OCI-LY1 (cell line): ENCODE data around the gene SZT2.

Experiments
- H2AFZ ChIP-seq: fragments of 200-600 bp; sonication (generic), shearing (Covaris generic); 2 replicates; pipeline ENCODE4 v1.6.0; 2014; ENCODE audit warnings: antibody characterized with exemption, mild to moderate bottlenecking, low read length
- H3F3A ChIP-seq: fragments of 200-600 bp; sonication (generic), shearing (Covaris generic); 2 replicates; pipeline ENCODE4 v1.6.0; 2014; ENCODE audit warnings: mild to moderate bottlenecking, antibody characterized with exemption, low read length, moderate library complexity; ENCODE audit not compliant: insufficient read depth
- H3K27ac ChIP-seq: fragments of 200-600 bp; sonication (generic); 2 replicates; pipeline ENCODE4 v1.5.1; 2014; ENCODE audit warnings: low read length, mixed run types, mild to moderate bottlenecking, low read depth; ENCODE audit not compliant: poor library complexity, severe bottlenecking
- H3K27me3 ChIP-seq: fragments of 200-600 bp; sonication (generic); 2 replicates; pipeline ENCODE4 v1.6.0; 2014; ENCODE audit warnings: antibody characterized with exemption, mild to moderate bottlenecking, low read length, moderate library complexity; ENCODE audit not compliant: insufficient read depth
- H3K36me3 ChIP-seq: fragments of 200-600 bp; sonication (generic); 2 replicates; pipeline ENCODE4 v1.6.1; 2014; ENCODE audit warnings: mild to moderate bottlenecking, antibody characterized with exemption, low read length, moderate library complexity, mixed read lengths; ENCODE audit not compliant: insufficient read depth
- H3K4me1 ChIP-seq: fragments of 200-600 bp; sonication (generic); 2 replicates; pipeline ENCODE4 v1.5.1; 2014; ENCODE audit warnings: mild to moderate bottlenecking, low read length, moderate library complexity; ENCODE audit not compliant: insufficient read depth, severe bottlenecking
- H3K4me2 ChIP-seq: fragments of 200-600 bp; sonication (generic), shearing (Covaris generic); 2 replicates; pipeline ENCODE4 v1.6.1; 2014; ENCODE audit warnings: low read length
- H3K4me3 ChIP-seq: fragments of 200-600 bp; sonication (generic); 2 replicates; pipeline ENCODE4 v1.5.1; 2014; ENCODE audit warnings: low read length, low read depth, mild to moderate bottlenecking, mixed read lengths; ENCODE audit not compliant: poor library complexity, severe bottlenecking
- H3K79me2 ChIP-seq: fragments of 200-600 bp; shearing (Covaris generic); 2 replicates; pipeline ENCODE4 v1.6.1; 2016; ENCODE audit warnings: mixed run types, low read length, mixed read lengths; ENCODE audit not compliant: insufficient read depth
- H3K9ac ChIP-seq: fragments of 200-600 bp; sonication (generic), shearing (Covaris generic); 2 replicates; pipeline ENCODE4 v1.6.1; 2014; ENCODE audit warnings: mild to moderate bottlenecking, low read length, mixed read lengths
- H3K9me2 ChIP-seq: fragments of 200-600 bp; sonication (generic), shearing (Covaris generic); 2 replicates; pipeline ENCODE4 v1.6.1; 2014; ENCODE audit warnings: low read depth, mild to moderate bottlenecking, low read length, mixed read lengths
- H3K9me3 ChIP-seq: fragments of 200-600 bp; shearing (Covaris generic); 2 replicates; pipeline ENCODE4 v1.6.1; 2014; ENCODE audit warnings: low read length, mixed read lengths
- H4K20me1 ChIP-seq: fragments of 200-600 bp; sonication (generic), shearing (Covaris generic); 2 replicates; pipeline ENCODE4 v1.6.0; 2016; ENCODE audit warnings: mild to moderate bottlenecking, low read length; ENCODE audit not compliant: insufficient read depth
- EZH2 ChIP-seq: fragments of 200-600 bp; sonication (generic), shearing (Covaris generic); IDR thresholded peaks from 2 replicates; pipeline ENCODE4 v1.8.0; 2017; ENCODE audit warnings: borderline replicate concordance, mixed run types, mild to moderate bottlenecking, antibody characterized with exemption, low read length, moderate library complexity, mixed read lengths
- TF ChIP-seq, protein P1 (sequence below): fragments of 200-600 bp; sonication (generic), shearing (Covaris generic); IDR thresholded peaks from 2 replicates; pipeline ENCODE4 v1.5.1; 2017; ENCODE audit warnings: mild to moderate bottlenecking, antibody characterized with exemption, low read length, moderate library complexity, mixed read lengths

Gene SZT2

DNA sequence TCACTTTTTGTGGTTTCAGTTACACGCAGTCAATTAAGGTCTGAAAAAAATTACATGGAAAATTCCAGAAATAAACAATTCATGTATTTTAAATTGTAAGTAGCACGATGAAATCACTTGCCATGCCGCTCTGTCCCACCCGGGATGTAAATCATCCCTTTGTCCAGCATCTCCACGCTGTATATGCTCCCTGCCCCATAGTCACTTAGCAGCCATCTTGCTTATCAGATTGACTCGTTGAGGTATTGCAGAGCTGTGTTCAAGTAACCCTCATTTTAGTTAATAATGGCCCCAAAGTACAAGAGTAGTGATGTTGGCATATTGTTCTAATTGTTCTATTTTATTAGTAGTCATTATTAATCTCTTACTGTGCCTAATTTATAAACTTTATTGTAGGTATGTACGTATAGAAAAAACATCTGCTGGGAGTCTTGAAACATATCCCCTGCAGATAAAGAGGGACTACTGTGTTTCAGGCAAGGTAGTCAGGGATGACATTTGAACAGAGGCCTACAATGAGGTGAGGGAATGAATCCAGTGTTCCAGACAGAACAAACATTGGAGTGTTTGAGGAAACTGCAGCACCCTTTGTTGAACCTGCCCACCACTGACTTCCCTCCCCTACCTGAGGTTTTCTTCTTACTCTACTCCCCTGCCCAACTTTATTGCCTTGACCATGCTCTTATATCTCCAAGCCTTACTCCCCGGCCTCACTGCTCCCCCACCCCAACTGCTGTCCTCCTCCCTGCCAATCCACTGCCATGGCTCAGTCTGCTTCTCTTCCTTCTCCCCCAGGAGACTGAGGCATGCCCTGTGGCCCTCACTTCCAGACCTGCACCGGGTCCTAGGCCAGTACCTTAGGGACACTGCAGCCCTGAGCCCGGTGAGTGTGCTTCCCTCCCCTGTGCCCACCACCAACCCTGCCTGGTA is 38.0 kb upstream of the SZT2 start:
- H3K9ac ChIP-seq: no peak overlapping the region
- H3K4me3 ChIP-seq: no peak overlapping the region
- no peak overlapping the region for H3K27ac ChIP-seq
- no peaks in the 10 kb centered on the region for H3K27me3 ChIP-seq
- H3K9me3 ChIP-seq: no peaks in the 10 kb centered on the region
- H3K79me2 ChIP-seq: no peaks in the 10 kb centered on the region
- no peak overlapping the region for H3K4me2 ChIP-seq
- no peaks in the 10 kb centered on the region for H3K36me3 ChIP-seq
- no peak for TF ChIP-seq EZH2
- TF ChIP-seq, protein P1, sequence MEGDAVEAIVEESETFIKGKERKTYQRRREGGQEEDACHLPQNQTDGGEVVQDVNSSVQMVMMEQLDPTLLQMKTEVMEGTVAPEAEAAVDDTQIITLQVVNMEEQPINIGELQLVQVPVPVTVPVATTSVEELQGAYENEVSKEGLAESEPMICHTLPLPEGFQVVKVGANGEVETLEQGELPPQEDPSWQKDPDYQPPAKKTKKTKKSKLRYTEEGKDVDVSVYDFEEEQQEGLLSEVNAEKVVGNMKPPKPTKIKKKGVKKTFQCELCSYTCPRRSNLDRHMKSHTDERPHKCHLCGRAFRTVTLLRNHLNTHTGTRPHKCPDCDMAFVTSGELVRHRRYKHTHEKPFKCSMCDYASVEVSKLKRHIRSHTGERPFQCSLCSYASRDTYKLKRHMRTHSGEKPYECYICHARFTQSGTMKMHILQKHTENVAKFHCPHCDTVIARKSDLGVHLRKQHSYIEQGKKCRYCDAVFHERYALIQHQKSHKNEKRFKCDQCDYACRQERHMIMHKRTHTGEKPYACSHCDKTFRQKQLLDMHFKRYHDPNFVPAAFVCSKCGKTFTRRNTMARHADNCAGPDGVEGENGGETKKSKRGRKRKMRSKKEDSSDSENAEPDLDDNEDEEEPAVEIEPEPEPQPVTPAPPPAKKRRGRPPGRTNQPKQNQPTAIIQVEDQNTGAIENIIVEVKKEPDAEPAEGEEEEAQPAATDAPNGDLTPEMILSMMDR: no peak
- H3K4me1 ChIP-seq: peaks cover 20% of the 10 kb centered on the region
- no peaks in the 10 kb centered on the region for H4K20me1 ChIP-seq
- no peaks in the 10 kb centered on the region for H3F3A ChIP-seq
- H2AFZ ChIP-seq: no peak overlapping the region
- no peaks in the 10 kb centered on the region for H3K9me2 ChIP-seq

DNA sequence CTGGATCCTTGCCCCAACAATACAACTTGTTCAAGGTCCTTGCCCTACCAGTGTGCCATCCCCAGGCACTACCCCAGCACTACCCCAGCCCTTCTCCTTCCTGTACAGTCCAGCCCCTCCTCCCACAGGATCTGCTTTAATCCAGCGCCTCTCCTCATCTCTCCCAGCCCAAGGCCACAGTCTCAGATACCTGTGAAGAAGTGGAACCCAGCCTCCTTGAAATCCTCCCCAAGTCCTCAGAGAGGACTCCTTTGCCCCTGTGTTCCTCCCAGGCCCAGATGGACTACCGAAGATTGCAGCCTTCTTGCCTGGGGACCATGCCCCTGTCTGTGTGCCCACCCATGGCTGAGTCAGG is 37.4 kb upstream of the SZT2 start:
- Histone ChIP-seq H3K36me3 (no peaks in the 10 kb centered on the region), H3K9ac (no peak overlapping the region), H2AFZ (no peak overlapping the region), H3K4me1 (peaks cover 20% of the 10 kb centered on the region), H3K27me3 (no peaks in the 10 kb centered on the region), H3K4me3 (no peak overlapping the region), H3K79me2 (no peaks in the 10 kb centered on the region), H4K20me1 (no peaks in the 10 kb centered on the region), H3K4me2 (no peak overlapping the region), H3F3A (no peaks in the 10 kb centered on the region), H3K9me2 (no peaks in the 10 kb centered on the region), H3K9me3 (no peaks in the 10 kb centered on the region), H3K27ac (no peak overlapping the region)
- no peak for TF ChIP-seq EZH2
- TF ChIP-seq, protein P1: no peak

DNA sequence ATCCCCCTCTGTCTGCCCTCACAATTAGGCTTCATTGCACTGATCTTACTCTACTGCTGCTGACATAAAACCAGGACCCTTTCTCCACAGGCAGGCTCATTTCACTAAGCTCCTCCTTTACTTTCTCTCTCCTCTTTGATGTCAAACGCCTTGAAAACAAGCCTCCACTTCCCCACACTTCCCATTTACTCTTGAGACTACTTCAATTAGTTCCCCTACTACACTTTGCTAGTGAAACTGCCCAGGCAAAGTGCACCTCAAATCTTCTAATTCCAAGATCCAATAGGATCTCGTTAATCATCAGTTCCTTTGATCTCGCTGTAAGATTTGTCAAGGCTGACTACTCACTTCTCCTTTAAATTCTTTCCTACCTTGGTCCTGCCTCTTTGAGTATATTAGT is 36.8 kb upstream of the SZT2 start:
- H3K4me1 ChIP-seq: peaks cover 22% of the 10 kb centered on the region
- H2AFZ ChIP-seq: no peak overlapping the region
- H3K9ac ChIP-seq: no peak overlapping the region
- no peaks in the 10 kb centered on the region for H3K9me2 ChIP-seq
- no peaks in the 10 kb centered on the region for H3K36me3 ChIP-seq
- no peak overlapping the region for H3K4me2 ChIP-seq
- H3K27ac ChIP-seq: no peak overlapping the region
- no peak overlapping the region for H3K4me3 ChIP-seq
- H3F3A ChIP-seq: no peaks in the 10 kb centered on the region
- H3K79me2 ChIP-seq: no peaks in the 10 kb centered on the region
- TF ChIP-seq EZH2: no peak
- TF ChIP-seq, protein P1: no peak
- H4K20me1 ChIP-seq: no peaks in the 10 kb centered on the region
- no peaks in the 10 kb centered on the region for H3K27me3 ChIP-seq
- H3K9me3 ChIP-seq: no peaks in the 10 kb centered on the region
